SK-N-SH treated with all-trans-retinoic acid at 6 μM for 48 hours (cell line): ENCODE measurements around the gene SPA17.

Experiments
- ATAC-seq: fragments of 200-7000 bp; cut with Tn5 transposase; 3 replicates; pipeline ENCODE4 v1.9.1; 2020; ENCODE audit warnings: mild to moderate bottlenecking, moderate library complexity
- ARNTL ChIP-seq: fragments of 450-650 bp; formaldehyde crosslinking; IDR thresholded peaks from 2 replicates; pipeline ENCODE4 v1.5.0; 2020; ENCODE audit warnings: low read depth, mild to moderate bottlenecking, moderate library complexity, borderline replicate concordance
- BACH2 ChIP-seq: fragments of 250-450 bp; sonication (Bioruptor Pico); IDR thresholded peaks from 2 replicates; pipeline ENCODE4 v1.9.0; 2021; ENCODE audit warnings: mild to moderate bottlenecking, borderline replicate concordance
- CSDC2 ChIP-seq: fragments of 250-450 bp; sonication (Bioruptor Pico); IDR thresholded peaks from 2 replicates; pipeline ENCODE4 v1.5.0; 2020; ENCODE audit warnings: mild to moderate bottlenecking, moderate library complexity
- ESRRG ChIP-seq: fragments of 250-450 bp; sonication (Bioruptor Pico); IDR thresholded peaks from 2 replicates; pipeline ENCODE4 v1.6.1; 2021; ENCODE audit warnings: mild to moderate bottlenecking
- GLIS3 ChIP-seq: fragments of 250-450 bp; sonication (Bioruptor Pico); IDR thresholded peaks from 2 replicates; pipeline ENCODE4 v1.5.0; 2020; ENCODE audit warnings: mild to moderate bottlenecking, moderate library complexity
- ISL1 ChIP-seq: fragments of 250-450 bp; sonication (Bioruptor Pico); IDR thresholded peaks from 2 replicates; pipeline ENCODE4 v2.1.2; 2022; ENCODE audit warnings: mild to moderate bottlenecking, moderate library complexity
- OSR1 ChIP-seq: fragments of 250-450 bp; sonication (Bioruptor Pico); IDR thresholded peaks from 2 replicates; pipeline ENCODE4 v1.8.0; 2022; ENCODE audit warnings: moderate library complexity, mild to moderate bottlenecking, inconsistent platforms
- PPARA ChIP-seq: fragments of 250-450 bp; sonication (Bioruptor Pico); IDR thresholded peaks from 2 replicates; pipeline ENCODE4 v1.5.0; 2020; ENCODE audit warnings: mild to moderate bottlenecking, borderline replicate concordance
- RARB ChIP-seq: fragments of 250-450 bp; sonication (Bioruptor Pico); IDR thresholded peaks from 2 replicates; pipeline ENCODE4 v1.8.0; 2021; ENCODE audit warnings: mild to moderate bottlenecking, moderate library complexity
- SNAI2 ChIP-seq: fragments of 250-450 bp; sonication (Bioruptor Pico); IDR thresholded peaks from 2 replicates; pipeline ENCODE4 v1.5.0; 2020; ENCODE audit warnings: mild to moderate bottlenecking, moderate library complexity
- TOX ChIP-seq: fragments of 250-450 bp; sonication (Bioruptor Pico); IDR thresholded peaks from 2 replicates; pipeline ENCODE4 v1.8.0; 2021; ENCODE audit warnings: mild to moderate bottlenecking, moderate library complexity, borderline replicate concordance
- ZFP3 ChIP-seq: fragments of 250-450 bp; sonication (Bioruptor Pico); IDR thresholded peaks from 2 replicates; pipeline ENCODE4 v1.5.0; 2020; ENCODE audit warnings: mild to moderate bottlenecking, moderate library complexity
- ZFP30 ChIP-seq: fragments of 450-650 bp; formaldehyde crosslinking; IDR thresholded peaks from 2 replicates; pipeline ENCODE4 v1.5.0; 2022; ENCODE audit warnings: mild to moderate bottlenecking, moderate library complexity
- ZNF565 ChIP-seq: fragments of 450-650 bp; formaldehyde crosslinking; conservative IDR thresholded peaks from 2 replicates; pipeline ENCODE4 v1.5.0; 2020; ENCODE audit warnings: low read depth, mild to moderate bottlenecking, moderate library complexity
- ZNF70 ChIP-seq: fragments of 450-650 bp; formaldehyde crosslinking; IDR thresholded peaks from 2 replicates; pipeline ENCODE4 v1.5.0; 2020; ENCODE audit warnings: mild to moderate bottlenecking, moderate library complexity
- ZNF8 ChIP-seq: fragments of 450-650 bp; formaldehyde crosslinking; IDR thresholded peaks from 2 replicates; pipeline ENCODE4 v1.5.0; 2020; ENCODE audit warnings: mild to moderate bottlenecking, moderate library complexity
- TF ChIP-seq, protein P1 (sequence below): fragments of 250-450 bp; sonication (Bioruptor Pico); IDR thresholded peaks from 2 replicates; pipeline ENCODE4 v1.8.0; 2021; ENCODE audit warnings: low read depth, mild to moderate bottlenecking, moderate library complexity, borderline replicate concordance
- TF ChIP-seq, protein P2 (sequence below): fragments of 250-450 bp; sonication (Bioruptor Pico); IDR thresholded peaks from 2 replicates; pipeline ENCODE4 v1.5.1; 2020; ENCODE audit warnings: low read depth, mild to moderate bottlenecking, moderate library complexity
- TF ChIP-seq, protein P3 (sequence below): fragments of 250-450 bp; sonication (Bioruptor Pico); IDR thresholded peaks from 2 replicates; pipeline ENCODE4 v1.8.0; 2020; ENCODE audit warnings: mild to moderate bottlenecking, moderate library complexity, borderline replicate concordance
- TF ChIP-seq, protein P4 (sequence below): fragments of 250-450 bp; sonication (Bioruptor Pico); IDR thresholded peaks from 2 replicates; pipeline ENCODE4 v1.5.0; 2020; ENCODE audit warnings: mild to moderate bottlenecking, moderate library complexity
- TF ChIP-seq, protein P5 (sequence below): fragments of 250-450 bp; sonication (Bioruptor Pico); IDR thresholded peaks from 2 replicates; pipeline ENCODE4 v1.5.1; 2021; ENCODE audit warnings: mild to moderate bottlenecking, moderate library complexity

SPA17 gene

DNA sequence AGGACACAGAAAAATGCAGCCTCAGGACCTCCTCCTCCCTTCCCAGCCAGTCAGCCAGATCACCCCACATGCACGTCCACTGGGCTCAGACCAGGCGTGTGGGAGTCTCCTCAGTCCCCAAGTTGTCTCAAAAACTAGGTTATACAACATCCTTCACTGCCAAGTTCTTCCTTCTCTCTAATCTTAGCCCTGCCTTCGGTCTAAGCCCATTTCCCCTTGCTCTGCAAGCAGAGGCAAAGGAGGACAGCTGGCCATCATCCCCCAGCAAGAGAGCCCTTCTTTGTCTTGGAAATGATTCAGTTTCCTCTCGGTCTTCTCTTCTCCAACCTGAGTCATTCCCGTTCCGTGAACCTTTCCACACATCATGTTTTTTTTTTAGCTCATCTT lies 52.0 kb downstream of the SPA17 start (continued):
- TF ChIP-seq SNAI2 (CRISPR knock-in tag), result no peak
- TF ChIP-seq ZFP3 (CRISPR knock-in tag), result no peak
- TF ChIP-seq ZFP30 (CRISPR knock-in tag), result no peak
- TF ChIP-seq ESRRG, result no peak
- no peak for TF ChIP-seq ZNF8
- no peak for TF ChIP-seq CSDC2 (CRISPR knock-in tag)
- TF ChIP-seq BACH2 (CRISPR knock-in tag), result no peak
- no peak for TF ChIP-seq RARB (CRISPR knock-in tag)

DNA sequence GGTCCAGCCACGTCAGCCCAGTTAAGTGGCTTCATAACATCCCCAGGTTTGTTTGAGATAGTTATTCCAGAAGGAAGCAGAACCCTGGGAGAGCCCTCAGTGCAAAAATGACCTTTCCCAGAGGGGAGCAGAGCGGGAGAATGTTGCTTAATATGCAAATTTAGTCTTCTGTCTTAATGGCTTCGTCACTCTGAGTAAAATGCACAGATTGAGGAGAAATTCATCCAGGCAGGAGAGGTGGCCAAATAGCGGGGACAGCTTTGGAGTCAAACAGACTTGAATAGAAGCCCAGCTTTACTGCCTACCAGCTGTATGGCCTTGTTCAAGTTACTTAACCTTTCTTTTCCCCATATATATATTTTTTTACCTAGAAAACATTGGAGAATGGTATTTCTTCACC lies 53.8 kb downstream of the SPA17 start:
- ATAC-seq, result no peak
- TF ChIP-seq ARNTL (CRISPR knock-in tag) (no peak), BACH2 (CRISPR knock-in tag) (no peak), ESRRG (no peak), GLIS3 (CRISPR knock-in tag) (no peak), ZNF8 (no peak), OSR1 (CRISPR knock-in tag) (no peak), ZNF565 (CRISPR knock-in tag) (no peak), ISL1 (CRISPR knock-in tag) (no peak), ZNF70 (CRISPR knock-in tag) (no peak), TOX (CRISPR knock-in tag) (no peak), PPARA (CRISPR knock-in tag) (no peak), ZFP30 (CRISPR knock-in tag) (no peak), SNAI2 (CRISPR knock-in tag) (no peak)
- TF ChIP-seq, protein P1, sequence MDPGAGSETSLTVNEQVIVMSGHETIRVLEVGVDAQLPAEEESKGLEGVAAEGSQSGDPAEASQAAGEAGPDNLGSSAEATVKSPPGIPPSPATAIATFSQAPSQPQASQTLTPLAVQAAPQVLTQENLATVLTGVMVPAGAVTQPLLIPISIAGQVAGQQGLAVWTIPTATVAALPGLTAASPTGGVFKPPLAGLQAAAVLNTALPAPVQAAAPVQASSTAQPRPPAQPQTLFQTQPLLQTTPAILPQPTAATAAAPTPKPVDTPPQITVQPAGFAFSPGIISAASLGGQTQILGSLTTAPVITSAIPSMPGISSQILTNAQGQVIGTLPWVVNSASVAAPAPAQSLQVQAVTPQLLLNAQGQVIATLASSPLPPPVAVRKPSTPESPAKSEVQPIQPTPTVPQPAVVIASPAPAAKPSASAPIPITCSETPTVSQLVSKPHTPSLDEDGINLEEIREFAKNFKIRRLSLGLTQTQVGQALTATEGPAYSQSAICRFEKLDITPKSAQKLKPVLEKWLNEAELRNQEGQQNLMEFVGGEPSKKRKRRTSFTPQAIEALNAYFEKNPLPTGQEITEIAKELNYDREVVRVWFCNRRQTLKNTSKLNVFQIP (CRISPR knock-in tag), result no peak
- TF ChIP-seq, protein P2, sequence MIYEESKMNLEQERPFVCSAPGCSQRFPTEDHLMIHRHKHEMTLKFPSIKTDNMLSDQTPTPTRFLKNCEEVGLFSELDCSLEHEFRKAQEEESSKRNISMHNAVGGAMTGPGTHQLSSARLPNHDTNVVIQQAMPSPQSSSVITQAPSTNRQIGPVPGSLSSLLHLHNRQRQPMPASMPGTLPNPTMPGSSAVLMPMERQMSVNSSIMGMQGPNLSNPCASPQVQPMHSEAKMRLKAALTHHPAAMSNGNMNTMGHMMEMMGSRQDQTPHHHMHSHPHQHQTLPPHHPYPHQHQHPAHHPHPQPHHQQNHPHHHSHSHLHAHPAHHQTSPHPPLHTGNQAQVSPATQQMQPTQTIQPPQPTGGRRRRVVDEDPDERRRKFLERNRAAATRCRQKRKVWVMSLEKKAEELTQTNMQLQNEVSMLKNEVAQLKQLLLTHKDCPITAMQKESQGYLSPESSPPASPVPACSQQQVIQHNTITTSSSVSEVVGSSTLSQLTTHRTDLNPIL (CRISPR knock-in tag), result no peak
- TF ChIP-seq, protein P3, sequence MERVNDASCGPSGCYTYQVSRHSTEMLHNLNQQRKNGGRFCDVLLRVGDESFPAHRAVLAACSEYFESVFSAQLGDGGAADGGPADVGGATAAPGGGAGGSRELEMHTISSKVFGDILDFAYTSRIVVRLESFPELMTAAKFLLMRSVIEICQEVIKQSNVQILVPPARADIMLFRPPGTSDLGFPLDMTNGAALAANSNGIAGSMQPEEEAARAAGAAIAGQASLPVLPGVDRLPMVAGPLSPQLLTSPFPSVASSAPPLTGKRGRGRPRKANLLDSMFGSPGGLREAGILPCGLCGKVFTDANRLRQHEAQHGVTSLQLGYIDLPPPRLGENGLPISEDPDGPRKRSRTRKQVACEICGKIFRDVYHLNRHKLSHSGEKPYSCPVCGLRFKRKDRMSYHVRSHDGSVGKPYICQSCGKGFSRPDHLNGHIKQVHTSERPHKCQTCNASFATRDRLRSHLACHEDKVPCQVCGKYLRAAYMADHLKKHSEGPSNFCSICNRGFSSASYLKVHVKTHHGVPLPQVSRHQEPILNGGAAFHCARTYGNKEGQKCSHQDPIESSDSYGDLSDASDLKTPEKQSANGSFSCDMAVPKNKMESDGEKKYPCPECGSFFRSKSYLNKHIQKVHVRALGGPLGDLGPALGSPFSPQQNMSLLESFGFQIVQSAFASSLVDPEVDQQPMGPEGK (CRISPR knock-in tag), result no peak

DNA sequence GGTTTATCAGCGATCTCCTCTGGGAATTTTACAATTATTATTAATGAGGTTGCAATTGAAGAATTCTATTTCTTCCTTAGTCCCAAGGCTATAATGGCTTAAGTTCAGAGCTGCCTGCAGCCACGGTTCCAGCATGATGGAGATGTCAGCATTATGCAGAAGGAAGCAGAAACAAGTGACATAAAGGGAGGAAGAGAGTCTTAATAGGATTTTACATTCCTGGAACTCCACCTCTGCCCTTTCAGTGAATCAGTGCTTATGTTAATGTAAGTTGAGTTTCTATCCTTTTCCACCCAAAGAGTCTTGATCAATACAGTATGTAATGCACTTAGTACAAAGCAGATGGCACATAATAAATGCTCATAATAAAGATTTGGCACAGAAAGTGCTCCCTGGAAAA lies 54.4 kb downstream of the SPA17 start:
- no peak for ATAC-seq
- no peak for TF ChIP-seq ESRRG
- TF ChIP-seq SNAI2 (CRISPR knock-in tag), result no peak
- TF ChIP-seq ZFP30 (CRISPR knock-in tag), result no peak
- no peak for TF ChIP-seq OSR1 (CRISPR knock-in tag)
- TF ChIP-seq, protein P4, sequence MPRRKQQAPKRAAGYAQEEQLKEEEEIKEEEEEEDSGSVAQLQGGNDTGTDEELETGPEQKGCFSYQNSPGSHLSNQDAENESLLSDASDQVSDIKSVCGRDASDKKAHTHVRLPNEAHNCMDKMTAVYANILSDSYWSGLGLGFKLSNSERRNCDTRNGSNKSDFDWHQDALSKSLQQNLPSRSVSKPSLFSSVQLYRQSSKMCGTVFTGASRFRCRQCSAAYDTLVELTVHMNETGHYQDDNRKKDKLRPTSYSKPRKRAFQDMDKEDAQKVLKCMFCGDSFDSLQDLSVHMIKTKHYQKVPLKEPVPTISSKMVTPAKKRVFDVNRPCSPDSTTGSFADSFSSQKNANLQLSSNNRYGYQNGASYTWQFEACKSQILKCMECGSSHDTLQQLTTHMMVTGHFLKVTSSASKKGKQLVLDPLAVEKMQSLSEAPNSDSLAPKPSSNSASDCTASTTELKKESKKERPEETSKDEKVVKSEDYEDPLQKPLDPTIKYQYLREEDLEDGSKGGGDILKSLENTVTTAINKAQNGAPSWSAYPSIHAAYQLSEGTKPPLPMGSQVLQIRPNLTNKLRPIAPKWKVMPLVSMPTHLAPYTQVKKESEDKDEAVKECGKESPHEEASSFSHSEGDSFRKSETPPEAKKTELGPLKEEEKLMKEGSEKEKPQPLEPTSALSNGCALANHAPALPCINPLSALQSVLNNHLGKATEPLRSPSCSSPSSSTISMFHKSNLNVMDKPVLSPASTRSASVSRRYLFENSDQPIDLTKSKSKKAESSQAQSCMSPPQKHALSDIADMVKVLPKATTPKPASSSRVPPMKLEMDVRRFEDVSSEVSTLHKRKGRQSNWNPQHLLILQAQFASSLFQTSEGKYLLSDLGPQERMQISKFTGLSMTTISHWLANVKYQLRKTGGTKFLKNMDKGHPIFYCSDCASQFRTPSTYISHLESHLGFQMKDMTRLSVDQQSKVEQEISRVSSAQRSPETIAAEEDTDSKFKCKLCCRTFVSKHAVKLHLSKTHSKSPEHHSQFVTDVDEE, result no peak
- TF ChIP-seq PPARA (CRISPR knock-in tag), result no peak
- TF ChIP-seq, protein P3 (CRISPR knock-in tag), result no peak
- TF ChIP-seq GLIS3 (CRISPR knock-in tag), result no peak
- no peak for TF ChIP-seq ZFP3 (CRISPR knock-in tag)
- no peak for TF ChIP-seq RARB (CRISPR knock-in tag)
- TF ChIP-seq, protein P5, sequence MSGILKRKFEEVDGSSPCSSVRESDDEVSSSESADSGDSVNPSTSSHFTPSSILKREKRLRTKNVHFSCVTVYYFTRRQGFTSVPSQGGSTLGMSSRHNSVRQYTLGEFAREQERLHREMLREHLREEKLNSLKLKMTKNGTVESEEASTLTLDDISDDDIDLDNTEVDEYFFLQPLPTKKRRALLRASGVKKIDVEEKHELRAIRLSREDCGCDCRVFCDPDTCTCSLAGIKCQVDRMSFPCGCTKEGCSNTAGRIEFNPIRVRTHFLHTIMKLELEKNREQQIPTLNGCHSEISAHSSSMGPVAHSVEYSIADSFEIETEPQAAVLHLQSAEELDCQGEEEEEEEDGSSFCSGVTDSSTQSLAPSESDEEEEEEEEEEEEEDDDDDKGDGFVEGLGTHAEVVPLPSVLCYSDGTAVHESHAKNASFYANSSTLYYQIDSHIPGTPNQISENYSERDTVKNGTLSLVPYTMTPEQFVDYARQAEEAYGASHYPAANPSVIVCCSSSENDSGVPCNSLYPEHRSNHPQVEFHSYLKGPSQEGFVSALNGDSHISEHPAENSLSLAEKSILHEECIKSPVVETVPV, result no peak
- TF ChIP-seq, protein P1 (CRISPR knock-in tag), result no peak
